ENCODE measurements around the gene VASH1. TPM values are rescaled to one million over a fixed set of nuclear protein-coding genes. Genes with fewer than 3 reads are reported as not detected.
"Not testable (repeated sequence)": the region's sequence is repeated elsewhere in the genome, so short reads cannot be mapped to it uniquely, and the experiment has no call there.

VASH1 gene
- polyA plus RNA-seq, result 10 to 100 TPM in 1 of 3 donors, 1 to 10 TPM in 2; 2.1 to 24.5 (median 8.7) TPM

GRCh38 chr14:76761136-76761959 is at the start of gene VASH1:
Gene VASH1 (plus strand): TSS chr14:76761468. CDS start chr14:76762822, 1,354 bp downstream.
- 0 to 1% (median 0%) methylated on average over 77 to 96 of the region's 96 CpGs for WGBS, 3 donors

GRCh38 chr14:76713121-76713520 is 48.1 kb upstream of the VASH1 start:
- H3K27ac ChIP-seq (ENCODE audit: low read depth, low read length), result no peak overlapping the region
- 76 to 92% (median 91%) methylated on average over 10 of the region's 10 CpGs for WGBS, 3 donors

More at GRCh38 chr14:76761136-76761959, at the start of gene VASH1:
- H3K27ac ChIP-seq (ENCODE audit: low read depth, low read length), result no peak within 1 kb of the TSS

- H3K27ac ChIP-seq (ENCODE audit: low read depth, low read length), result no peak overlapping the region
- WGBS, 3 donors, result 84 to 93% (median 84%) methylated on average over 5 of the region's 5 CpGs
Measured at GRCh38 chr14:76714470-76714869, 46.8 kb upstream of the VASH1 start.

DNA sequence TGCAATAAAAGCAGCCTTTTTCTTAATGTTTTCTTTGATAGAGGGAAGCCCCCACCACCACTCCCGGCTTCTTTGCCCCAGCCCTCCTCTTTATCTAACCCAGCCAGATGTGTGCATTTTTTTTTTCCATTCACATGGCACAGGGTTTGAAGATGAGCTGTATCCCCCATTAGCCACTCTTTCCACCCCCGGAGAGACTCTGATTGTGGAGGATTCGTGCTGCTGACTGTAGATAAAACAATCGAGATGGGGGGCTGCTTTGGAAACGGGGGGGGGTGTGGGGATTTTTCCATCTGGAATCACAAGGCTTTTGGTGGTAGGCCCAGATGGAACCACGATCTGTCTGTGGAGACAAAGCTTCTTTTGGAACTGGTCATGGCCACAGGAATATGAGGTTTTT is 46.2 kb upstream of the VASH1 start:
- H3K27ac ChIP-seq (ENCODE audit: low read depth, low read length), result no peak overlapping the region

GRCh38 chr14:76715511-76716081 is 45.7 kb upstream of the VASH1 start:
- WGBS, 3 donors, result 39 to 72% (median 42%) methylated on average over 7 of the region's 7 CpGs
- no peak overlapping the region for H3K27ac ChIP-seq (ENCODE audit: low read depth, low read length)

More for the DNA sequence above, 46.2 kb upstream of the VASH1 start:
- whole genome bisulfite sequencing, 3 donors, result 44 to 55% (median 50%) methylated on average over 6 of the region's 6 CpGs

GRCh38 chr14:76716285-76716684 is 45.0 kb upstream of the VASH1 start:
- H3K27ac ChIP-seq (ENCODE audit: low read depth, low read length), result no peak overlapping the region
- 36 to 50% (median 45%) methylated on average over 4 of the region's 4 CpGs for WGBS, 3 donors

GRCh38 chr14:76717508-76718290 is 43.6 kb upstream of the VASH1 start:
- no peak overlapping the region for H3K27ac ChIP-seq (ENCODE audit: low read depth, low read length)
- 86 to 90% (median 89%) methylated on average over 9 of the region's 9 CpGs for WGBS, 3 donors

GRCh38 chr14:76718306-76719040 is 42.8 kb upstream of the VASH1 start:
- 62 to 76% (median 70%) methylated on average over 6 of the region's 6 CpGs for WGBS, 3 donors
- H3K27ac ChIP-seq (ENCODE audit: low read depth, low read length), result no peak overlapping the region

- no peak overlapping the region for H3K27ac ChIP-seq (ENCODE audit: low read depth, low read length)
- WGBS, 3 donors, result 66 to 89% (median 79%) methylated on average over 9 of the region's 9 CpGs
Measured at GRCh38 chr14:76719666-76720065, 41.6 kb upstream of the VASH1 start.

DNA sequence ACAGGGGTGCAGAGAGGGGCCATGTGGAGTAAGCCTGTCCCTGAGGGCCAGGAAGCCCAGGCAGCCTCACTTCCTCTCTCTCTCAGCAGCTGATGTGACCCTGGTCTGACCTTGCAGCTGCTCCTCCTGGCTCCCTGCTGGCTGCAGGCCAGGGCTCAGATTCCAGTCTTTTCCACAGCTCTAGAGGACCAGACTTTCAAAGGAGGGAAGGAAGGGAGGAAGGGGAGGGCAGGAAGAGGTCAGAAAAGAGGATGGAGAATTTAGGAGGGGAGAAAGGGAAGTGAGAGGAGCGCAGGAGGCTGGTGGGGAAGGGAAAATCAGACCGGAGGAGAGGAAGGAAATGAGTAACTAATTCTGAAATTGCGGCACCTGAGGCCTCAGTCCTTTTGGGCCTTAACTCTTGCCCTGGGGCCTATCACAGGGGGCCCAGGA is 40.9 kb upstream of the VASH1 start:
- no peak overlapping the region for H3K27ac ChIP-seq (ENCODE audit: low read depth, low read length)
- 24 to 69% (median 53%) methylated on average over 3 of the region's 3 CpGs for WGBS, 3 donors

- H3K27ac ChIP-seq (ENCODE audit: low read depth, low read length), result not testable (repeated sequence)
- WGBS, 3 donors, result 93 to 95% (median 95%) methylated on average over 11 of the region's 11 CpGs
Measured at GRCh38 chr14:76721506-76721905, 39.8 kb upstream of the VASH1 start.

GRCh38 chr14:76724651-76725550 is 36.4 kb upstream of the VASH1 start:
- WGBS, 3 donors, result 65 to 73% (median 68%) methylated on average over 8 of the region's 8 CpGs
- H3K27ac ChIP-seq (ENCODE audit: low read depth, low read length), result no peak overlapping the region

DNA sequence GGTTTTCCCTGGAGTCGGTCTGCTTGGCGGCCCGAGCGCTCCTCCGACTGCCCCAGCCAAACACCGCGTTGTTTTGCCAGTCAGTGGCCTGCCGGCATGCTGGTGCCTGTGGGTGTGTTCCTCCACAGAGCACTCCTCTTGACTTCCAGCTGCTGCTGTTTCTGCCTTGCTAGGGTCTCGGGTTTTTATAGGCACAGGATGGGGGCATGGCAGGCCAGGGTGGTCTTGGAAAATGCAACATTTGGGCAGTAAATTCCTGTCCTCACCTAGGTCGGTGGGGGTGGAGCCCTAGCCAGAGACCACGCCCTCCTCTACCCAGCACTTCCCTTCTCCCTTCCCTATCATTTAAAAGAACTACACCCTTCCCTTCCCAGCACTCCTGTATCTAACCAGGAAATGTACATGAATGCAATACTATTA is 34.7 kb upstream of the VASH1 start:
- no peak overlapping the region for H3K27ac ChIP-seq (ENCODE audit: low read depth, low read length)
- 66 to 70% (median 68%) methylated on average over 11 of the region's 11 CpGs for WGBS, 3 donors

DNA sequence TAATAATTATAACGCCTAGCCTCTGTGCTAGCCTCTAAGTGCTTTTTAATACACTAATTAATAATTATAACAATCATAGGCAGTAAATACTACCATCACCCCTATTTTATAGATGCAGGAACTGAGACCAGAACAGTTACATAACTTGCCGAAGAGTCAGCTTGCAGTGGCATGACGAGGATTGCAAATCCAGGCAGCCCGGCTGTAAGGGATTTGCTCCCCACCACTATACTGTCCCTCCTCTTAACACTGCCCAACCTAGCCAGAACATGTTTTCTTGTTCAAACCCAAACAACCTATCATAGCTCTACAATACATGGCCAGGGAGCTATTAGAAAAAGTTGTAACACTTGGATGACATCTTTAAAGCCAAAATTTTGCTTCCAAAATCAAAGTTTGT is 33.9 kb upstream of the VASH1 start:
- H3K27ac ChIP-seq (ENCODE audit: low read depth, low read length), result no peak overlapping the region
- WGBS, 3 donors, result 30 to 61% (median 33%) methylated on average over 4 of the region's 4 CpGs

- no peak overlapping the region for H3K27ac ChIP-seq (ENCODE audit: low read depth, low read length)
- WGBS, 3 donors, result 42 to 69% (median 48%) methylated on average over 1 of the region's 1 CpG
Measured at GRCh38 chr14:76727901-76728300, 33.4 kb upstream of the VASH1 start.

DNA sequence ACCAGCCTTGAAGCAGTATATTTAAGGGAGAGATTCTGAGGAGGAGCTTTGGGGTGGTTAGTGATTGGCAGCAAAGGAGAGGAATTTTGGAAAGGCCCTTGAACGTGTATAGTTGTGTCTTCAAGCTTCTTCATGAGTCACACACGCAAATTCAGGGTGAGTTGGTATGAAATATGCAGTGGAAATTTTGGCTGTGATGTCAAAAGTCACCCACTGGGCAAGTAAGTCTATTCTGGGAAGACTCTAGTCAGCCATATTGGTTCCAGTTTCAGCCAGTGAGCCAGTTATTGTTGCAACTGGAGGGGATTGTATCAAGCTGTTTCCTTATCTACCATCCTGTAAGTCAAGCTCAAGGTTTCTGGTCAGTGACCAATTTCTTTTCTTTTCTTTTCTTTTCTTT is 32.0 kb upstream of the VASH1 start:
- WGBS, 3 donors, result 85 to 88% (median 87%) methylated on average over 2 of the region's 2 CpGs

DNA sequence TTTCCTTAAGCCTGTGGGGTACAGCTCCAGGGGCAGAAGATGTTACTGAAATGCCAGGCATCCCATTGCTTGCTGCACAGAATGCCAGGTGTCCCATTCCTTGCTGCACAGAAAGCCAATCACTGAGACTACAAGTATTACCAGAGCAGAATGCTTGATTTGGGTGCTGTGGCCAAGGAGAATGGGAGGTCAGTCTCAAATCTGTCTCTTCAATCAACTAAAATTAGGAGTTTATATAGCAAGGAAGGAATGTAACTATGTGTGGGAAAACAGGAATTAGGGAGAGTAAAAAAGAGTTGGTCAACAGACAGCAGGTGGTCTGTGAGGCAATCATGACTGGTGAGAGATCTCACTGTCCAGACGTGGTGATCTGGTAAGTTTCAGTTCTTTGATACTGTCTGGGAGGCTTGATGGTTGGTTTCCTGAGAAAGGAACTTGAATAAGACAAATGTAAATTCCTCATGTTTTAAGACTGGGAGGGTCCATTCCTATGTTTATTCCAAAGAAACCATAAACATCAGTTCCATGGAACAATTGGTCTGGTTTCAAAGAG is 31.2 kb upstream of the VASH1 start:
- WGBS, 3 donors, result 33 to 56% (median 52%) methylated on average over 1 of the region's 1 CpG

More for the DNA sequence above, 32.0 kb upstream of the VASH1 start:
- no peak overlapping the region for H3K27ac ChIP-seq (ENCODE audit: low read depth, low read length)

More for the DNA sequence above, 31.2 kb upstream of the VASH1 start:
- H3K27ac ChIP-seq (ENCODE audit: low read depth, low read length), result no peak overlapping the region

Data from adipose tissue (tissue), 3 donors.